Activated CD4-positive, alpha-beta memory T cell treated with anti-CD3 and anti-CD28 coated beads for 36 hours (primary cell): ENCODE results near the gene SLC25A21. TPM values are rescaled to one million over a fixed set of nuclear protein-coding genes. Genes with fewer than 3 reads are reported as not detected.
"Not testable (repeated sequence)": the region's sequence is repeated elsewhere in the genome, so short reads cannot be mapped to it uniquely, and the experiment has no call there.

Source experiments
- CTCF ChIA-PET: fragments of 350-600 bp; sonication (Branson Sonifier 250); formaldehyde crosslinking; loops from one replicate; lab custom pipeline; 2021; ENCODE audit warnings: antibody characterized with exemption, inconsistent platforms; lab: Charles Lee
- POLR2A ChIA-PET: fragments of 350-600 bp; sonication (Branson Sonifier 250); formaldehyde crosslinking; loops from one replicate; lab custom pipeline; 2021; ENCODE audit warnings: antibody characterized with exemption; lab: Charles Lee
- DNase-seq: peaks from one replicate; pipeline ENCODE4 v3.0.0-alpha.2; 2020
- H3K27ac Mint-ChIP-seq: one replicate; pipeline ENCODE4 v1.8.0; 2021; ENCODE audit warnings: mixed read lengths
- H3K27me3 Mint-ChIP-seq: one replicate; pipeline ENCODE4 v1.8.0; 2021; ENCODE audit warnings: mixed read lengths
- H3K36me3 Mint-ChIP-seq: one replicate; pipeline ENCODE4 v1.8.0; 2021; ENCODE audit warnings: mixed read lengths
- H3K4me1 Mint-ChIP-seq: one replicate; pipeline ENCODE4 v1.8.0; 2021; ENCODE audit warnings: low read depth, mixed read lengths
- H3K4me3 Mint-ChIP-seq: one replicate; pipeline ENCODE4 v1.8.0; 2021; ENCODE audit warnings: mild to moderate bottlenecking, mixed read lengths
- H3K9me3 Mint-ChIP-seq: one replicate; pipeline ENCODE4 v1.8.0; 2021; ENCODE audit warnings: mixed read lengths
- intact Hi-C: fragments of 100-400 bp; cut with micrococcal nuclease; formaldehyde crosslinking; loops from one replicate; pipeline ENCODE4 v1.15.1; 2023
- total RNA-seq, 2 experiments: library from RNA; stranded (reverse); gene quantifications; one replicate each; pipeline ENCODE4 v1.2.3, GENCODE V29; 2021

Gene SLC25A21
- total RNA-seq, result not detected

- POLR2A ChIA-PET, result no interaction called here
- peaks cover 2% of the 10 kb centered on the region for H3K36me3 Mint-ChIP-seq
- DNase-seq, result peak; percentile 17
- H3K4me3 Mint-ChIP-seq, result peak within 1 kb of the TSS; percentile 50
- H3K27ac Mint-ChIP-seq, result no peak within 1 kb of the TSS
- intact Hi-C loops, result no loop called here
- CTCF ChIA-PET, result interaction anchor here (1.2 kb wide), 1 partner anchor 22 kb away, joined by 4 read pairs; no protein-coding TSS in a partner anchor
- H3K9me3 Mint-ChIP-seq, result no peaks in the 10 kb centered on the region
- H3K4me1 Mint-ChIP-seq, result no peaks in the 10 kb centered on the region
- peaks cover 19% of the 10 kb centered on the region for H3K27me3 Mint-ChIP-seq
These were observed at the start of gene SLC25A21 for GRCh38 chr14:37172024-37172869. Gene SLC25A21 (minus strand): TSS chr14:37172606.

GRCh38 chr14:37221073-37221472 is 48.7 kb upstream of the SLC25A21 start:
- Mint-ChIP-seq H3K27ac (no peak overlapping the region), H3K4me3 (no peak overlapping the region), H3K4me1 (no peaks in the 10 kb centered on the region), H3K36me3 (no peaks in the 10 kb centered on the region), H3K9me3 (peaks cover 13% of the 10 kb centered on the region), H3K27me3 (no peaks in the 10 kb centered on the region)
- ChIA-PET CTCF (interaction anchor here (2.2 kb wide), 1 partner anchor 9 kb away, joined by 9 read pairs; no protein-coding TSS in a partner anchor), POLR2A (no interaction called here)
- DNase-seq, result no peak
- intact Hi-C loops, result no loop called here

GRCh38 chr14:37215345-37215744 is 42.9 kb upstream of the SLC25A21 start:
- no peak overlapping the region for H3K27ac Mint-ChIP-seq

GRCh38 chr14:37213016-37213415 is 40.6 kb upstream of the SLC25A21 start:
- no peak for DNase-seq
- H3K27ac Mint-ChIP-seq, result no peak overlapping the region
- H3K36me3 Mint-ChIP-seq, result no peaks in the 10 kb centered on the region
- no peaks in the 10 kb centered on the region for H3K9me3 Mint-ChIP-seq
- intact Hi-C loops, result no loop called here
- CTCF ChIA-PET, result no interaction called here
- H3K4me1 Mint-ChIP-seq, result no peaks in the 10 kb centered on the region
- H3K27me3 Mint-ChIP-seq, result peaks cover 5% of the 10 kb centered on the region
- no peak overlapping the region for H3K4me3 Mint-ChIP-seq
- POLR2A ChIA-PET, result no interaction called here

More at GRCh38 chr14:37215345-37215744, 42.9 kb upstream of the SLC25A21 start:
- intact Hi-C loops, result no loop called here
- H3K36me3 Mint-ChIP-seq, result no peaks in the 10 kb centered on the region
- POLR2A ChIA-PET, result no interaction called here
- DNase-seq, result no peak
- CTCF ChIA-PET, result no interaction called here
- no peaks in the 10 kb centered on the region for H3K4me1 Mint-ChIP-seq
- peaks cover 2% of the 10 kb centered on the region for H3K27me3 Mint-ChIP-seq
- no peaks in the 10 kb centered on the region for H3K9me3 Mint-ChIP-seq
- H3K4me3 Mint-ChIP-seq, result no peak overlapping the region

- H3K4me3 Mint-ChIP-seq, result no peak overlapping the region
- H3K27ac Mint-ChIP-seq, result no peak overlapping the region
- intact Hi-C loops, result no loop called here
- peaks cover 5% of the 10 kb centered on the region for H3K27me3 Mint-ChIP-seq
- peaks cover 17% of the 10 kb centered on the region for H3K9me3 Mint-ChIP-seq
- ChIA-PET CTCF (no interaction called here), POLR2A (no interaction called here)
- no peaks in the 10 kb centered on the region for H3K4me1 Mint-ChIP-seq
- no peaks in the 10 kb centered on the region for H3K36me3 Mint-ChIP-seq
- no peak for DNase-seq
These were observed 38.0 kb upstream of the SLC25A21 start for GRCh38 chr14:37210448-37210847.

- CTCF ChIA-PET, H3K36me3 Mint-ChIP-seq, H3K27me3 Mint-ChIP-seq, H3K4me3 Mint-ChIP-seq, POLR2A ChIA-PET, DNase-seq, intact Hi-C loops, H3K27ac Mint-ChIP-seq, H3K4me1 Mint-ChIP-seq: not testable (repeated sequence)
- H3K9me3 Mint-ChIP-seq, result peaks cover 18% of the 10 kb centered on the region
These were observed 37.2 kb upstream of the SLC25A21 start for GRCh38 chr14:37209617-37210016.

- H3K36me3 Mint-ChIP-seq, H3K4me3 Mint-ChIP-seq, H3K27me3 Mint-ChIP-seq, H3K4me1 Mint-ChIP-seq, intact Hi-C loops, CTCF ChIA-PET, H3K27ac Mint-ChIP-seq, DNase-seq: not testable (repeated sequence)
- POLR2A ChIA-PET, result interaction anchor here (0.5 kb wide), 1 partner anchor 175 kb away, joined by 4 read pairs; no protein-coding TSS in a partner anchor
- H3K9me3 Mint-ChIP-seq, result peaks cover 18% of the 10 kb centered on the region
These were observed 33.5 kb upstream of the SLC25A21 start for GRCh38 chr14:37205623-37206605.

- Mint-ChIP-seq H3K27ac (no peak overlapping the region), H3K4me3 (no peak overlapping the region), H3K9me3 (peaks cover 18% of the 10 kb centered on the region), H3K27me3 (peaks cover 2% of the 10 kb centered on the region), H3K4me1 (peaks cover 2% of the 10 kb centered on the region), H3K36me3 (no peaks in the 10 kb centered on the region)
- POLR2A ChIA-PET, result no interaction called here
- intact Hi-C loops, result no loop called here
- CTCF ChIA-PET, result no interaction called here
- DNase-seq, result no peak
These were observed 31.0 kb upstream of the SLC25A21 start for GRCh38 chr14:37203423-37203822.

- ChIA-PET POLR2A (no interaction called here), CTCF (no interaction called here)
- intact Hi-C loops, result no loop called here
- H3K9me3 Mint-ChIP-seq, result peaks cover 18% of the 10 kb centered on the region
- H3K4me1 Mint-ChIP-seq, result peaks cover 8% of the 10 kb centered on the region
- no peaks in the 10 kb centered on the region for H3K36me3 Mint-ChIP-seq
- H3K27me3 Mint-ChIP-seq, result peaks cover 7% of the 10 kb centered on the region
- no peak overlapping the region for H3K4me3 Mint-ChIP-seq
- no peak for DNase-seq
- no peak overlapping the region for H3K27ac Mint-ChIP-seq
These were observed 30.4 kb upstream of the SLC25A21 start for GRCh38 chr14:37202812-37203211.

GRCh38 chr14:37202265-37202664 is 29.9 kb upstream of the SLC25A21 start:
- Mint-ChIP-seq H3K36me3 (no peaks in the 10 kb centered on the region), H3K9me3 (peaks cover 18% of the 10 kb centered on the region), H3K27ac (no peak overlapping the region), H3K27me3 (peaks cover 10% of the 10 kb centered on the region), H3K4me1 (peaks cover 12% of the 10 kb centered on the region), H3K4me3 (no peak overlapping the region)
- intact Hi-C loops, result no loop called here
- DNase-seq, result no peak
- ChIA-PET POLR2A (no interaction called here), CTCF (no interaction called here)

GRCh38 chr14:37201724-37202123 is 29.3 kb upstream of the SLC25A21 start:
- intact Hi-C loops, result no loop called here
- Mint-ChIP-seq H3K9me3 (peaks cover 14% of the 10 kb centered on the region), H3K4me3 (no peak overlapping the region), H3K4me1 (peaks cover 15% of the 10 kb centered on the region), H3K27me3 (peaks cover 13% of the 10 kb centered on the region), H3K27ac (no peak overlapping the region), H3K36me3 (no peaks in the 10 kb centered on the region)
- ChIA-PET POLR2A (no interaction called here), CTCF (no interaction called here)
- no peak for DNase-seq

- intact Hi-C loops, result no loop called here
- no peak for DNase-seq
- Mint-ChIP-seq H3K36me3 (no peaks in the 10 kb centered on the region), H3K27me3 (peaks cover 15% of the 10 kb centered on the region), H3K9me3 (no peaks in the 10 kb centered on the region), H3K4me3 (no peak overlapping the region), H3K4me1 (peaks cover 15% of the 10 kb centered on the region), H3K27ac (no peak overlapping the region)
- CTCF ChIA-PET, result no interaction called here
- POLR2A ChIA-PET, result no interaction called here
These were observed 26.5 kb upstream of the SLC25A21 start for GRCh38 chr14:37198907-37199306.
